Fibroblast of the aortic adventitia (primary cell): ENCODE data around the gene ADAMTS2. TPM values are rescaled to one million over a fixed set of nuclear protein-coding genes. Genes with fewer than 3 reads are reported as not detected.
A peak's percentile ranks its signal among the peaks of the same experiment; 100 is the strongest.

Experiments used
- DNase-seq: peaks from one replicate; pipeline ENCODE4 v3.0.0-alpha.2; 2010; ENCODE audit warnings: low read depth
- H3K4me3 ChIP-seq: 2 replicates; pipeline ENCODE4 v1.5.1; 2011; ENCODE audit warnings: low read depth, mild to moderate bottlenecking, control low read depth, low read length, moderate library complexity
- CTCF ChIP-seq: IDR thresholded peaks from 2 replicates; pipeline ENCODE4 v1.5.1; 2011; ENCODE audit warnings: mild to moderate bottlenecking, low read length, control low read depth, inconsistent platforms; ENCODE audit not compliant: insufficient read depth
- total RNA-seq: library from RNA; depleted of rRNA; stranded (reverse); fragments of >200 nt; gene quantifications from 2 replicates; pipeline ENCODE4 v1.2.3, GENCODE V29; 2012; ENCODE audit warnings: low replicate concordance

Gene ADAMTS2
- total RNA-seq, 1 donor = 25.8 TPM

- no peak for DNase-seq
- no peak overlapping the region for H3K4me3 ChIP-seq
- TF ChIP-seq CTCF = no peak
Measured at GRCh38 chr5:179150011-179150410, 195.2 kb downstream of the ADAMTS2 start.

- TF ChIP-seq CTCF = no peak
- no peak for DNase-seq
- no peak overlapping the region for H3K4me3 ChIP-seq
Measured at GRCh38 chr5:179149278-179149677, 196.0 kb downstream of the ADAMTS2 start.

DNA sequence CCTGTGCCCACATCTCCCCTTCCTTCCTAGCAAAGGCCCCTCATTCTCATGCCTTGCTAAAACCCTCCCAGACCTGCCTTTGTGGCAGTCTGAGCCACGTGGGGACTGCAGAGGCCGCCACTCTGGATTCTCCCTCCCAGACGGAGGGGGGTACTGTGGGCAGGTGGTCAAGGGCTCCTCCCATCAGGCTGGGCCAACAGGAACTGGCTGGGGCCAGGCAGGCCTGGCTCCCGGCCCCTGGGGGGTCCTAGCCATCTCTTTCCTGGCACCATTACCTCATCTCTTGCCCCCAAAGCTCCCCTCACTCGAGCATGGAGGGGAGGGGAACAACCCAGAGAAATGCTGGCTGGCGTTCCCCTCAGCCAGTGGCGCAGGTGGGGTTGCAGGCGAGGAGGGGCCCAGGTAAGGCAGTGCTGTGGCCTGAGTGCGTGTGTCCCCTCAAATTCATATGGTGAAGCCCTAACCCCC lies 196.5 kb downstream of the ADAMTS2 start:
- no peak for TF ChIP-seq CTCF
- no peak overlapping the region for H3K4me3 ChIP-seq
- no peak for DNase-seq

DNA sequence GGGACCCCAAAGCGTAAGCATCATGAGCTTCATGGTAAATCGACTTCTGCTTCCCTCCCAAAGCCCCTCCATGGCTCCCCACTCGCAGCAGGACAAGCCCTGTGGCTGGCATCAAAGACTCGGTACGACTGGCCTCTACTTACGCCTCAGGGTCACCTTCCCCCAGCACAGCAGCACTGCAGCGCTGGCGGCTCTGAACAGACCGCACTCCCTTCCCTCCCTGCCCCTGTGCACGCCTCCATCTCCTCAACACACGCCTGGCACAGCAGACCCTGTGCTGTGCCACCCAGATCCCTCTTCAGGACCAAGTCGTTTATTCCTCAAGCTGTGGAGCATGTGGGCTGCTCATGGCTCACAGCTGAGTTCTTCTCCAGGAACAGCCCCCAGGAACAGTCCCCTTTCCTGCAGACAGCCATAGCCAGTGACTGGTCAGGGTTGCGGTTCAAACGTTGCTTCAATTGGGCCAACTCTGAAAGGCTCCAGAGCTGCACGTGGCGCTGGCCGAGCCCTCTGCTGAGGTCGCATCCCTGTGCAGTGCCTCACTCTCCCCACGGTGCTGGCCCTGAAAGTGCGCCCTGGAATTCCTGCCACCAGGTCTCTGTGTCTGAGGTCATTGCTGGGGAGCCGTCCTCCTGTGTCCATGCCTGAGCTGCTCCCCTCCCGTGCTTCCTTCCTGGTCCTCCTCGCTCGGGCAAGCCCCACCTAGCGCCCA lies 197.1 kb downstream of the ADAMTS2 start:
- no peak for TF ChIP-seq CTCF
- DNase-seq = no peak
- no peak overlapping the region for H3K4me3 ChIP-seq

DNA sequence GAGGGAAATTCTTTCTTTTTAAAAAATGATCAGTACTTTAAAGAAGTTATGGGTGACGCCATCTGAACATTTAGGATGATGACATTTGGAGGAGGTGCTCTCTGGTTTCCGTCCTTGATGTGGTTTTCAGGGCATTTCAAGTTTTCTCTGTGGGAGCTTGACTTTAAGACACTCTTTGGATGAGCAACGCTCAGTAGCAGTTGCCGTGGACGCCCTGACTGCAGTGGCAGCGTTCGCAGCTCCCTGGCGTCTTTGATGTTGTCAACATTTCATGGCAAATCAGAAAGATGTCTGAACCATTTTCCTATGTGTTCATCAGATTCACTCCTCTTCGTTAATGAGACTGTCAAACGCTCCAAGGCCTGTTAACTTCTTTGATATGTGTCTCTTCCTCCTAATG lies 199.0 kb downstream of the ADAMTS2 start:
- H3K4me3 ChIP-seq = no peak overlapping the region
- TF ChIP-seq CTCF = no peak
- no peak for DNase-seq

GRCh38 chr5:179143446-179143845 lies 201.8 kb downstream of the ADAMTS2 start:
- H3K4me3 ChIP-seq = no peak overlapping the region
- TF ChIP-seq CTCF = no peak
- DNase-seq = peak; percentile 56
